ENCODE results near the gene ZNF592. TPM values are rescaled to one million over a fixed set of nuclear protein-coding genes. Genes with fewer than 3 reads are reported as not detected.
"Not testable (repeated sequence)": the region's sequence is repeated elsewhere in the genome, so short reads cannot be mapped to it uniquely, and the experiment has no call there.

ZNF592 gene
- total RNA-seq, 1 experiment from 2014 or later = 49.6 TPM

- Mint-ChIP-seq H3K27me3 (ENCODE audit: unreplicated experiment) (no peaks in the 10 kb centered on the region), H3K27ac (ENCODE audit: unreplicated experiment) (no peak overlapping the region), H3K4me3 (ENCODE audit: low read depth, unreplicated experiment) (no peak overlapping the region), H3K9me3 (ENCODE audit: low read depth, unreplicated experiment) (no peaks in the 10 kb centered on the region), H3K36me3 (ENCODE audit: insufficient read depth, unreplicated experiment) (peaks cover 35% of the 10 kb centered on the region), H3K4me1 (ENCODE audit: low read depth, unreplicated experiment) (peaks cover 32% of the 10 kb centered on the region)
- no peak for TF ChIP-seq CTCF (IDR thresholded peaks at IDR 0.05; ENCODE audit: unreplicated experiment)
- intact Hi-C loops (cut with micrococcal nuclease; ENCODE audit: unreplicated experiment) = no loop called here
- no TSS peak for BruUV-seq (replicated peaks)
- no peak for DNase-seq
- CTCF ChIA-PET = interaction anchor here (0.5 to 1.1 kb wide), 2 partner anchors 16 to 262 kb away, joined by 3 to 7 read pairs; partner anchors contain the start of gene SEC11A
Observed at GRCh38 chr15:84731774-84732173, 16.6 kb upstream of the ZNF592 start.

GRCh38 chr15:84734794-84735479, 13.5 kb upstream of the ZNF592 start:
- BruUV-seq (replicated peaks) = no TSS peak
- Mint-ChIP-seq H3K4me1 (ENCODE audit: low read depth, unreplicated experiment) (peaks cover 39% of the 10 kb centered on the region), H3K36me3 (ENCODE audit: insufficient read depth, unreplicated experiment) (peaks cover 27% of the 10 kb centered on the region), H3K27ac (ENCODE audit: unreplicated experiment) (peak overlapping the region; percentile 96), H3K27me3 (ENCODE audit: unreplicated experiment) (no peaks in the 10 kb centered on the region), H3K9me3 (ENCODE audit: low read depth, unreplicated experiment) (no peaks in the 10 kb centered on the region), H3K4me3 (ENCODE audit: low read depth, unreplicated experiment) (peak overlapping the region; percentile 45)
- CTCF ChIA-PET = interaction anchor here (0.6 to 3.0 kb wide), 17 partner anchors 10 to 962 kb away, joined by 3 to 45 read pairs (median 4); partner anchors contain the start of genes PDE8A, SEC11A and WDR73
- intact Hi-C loops (cut with micrococcal nuclease; ENCODE audit: unreplicated experiment) = loop anchor here (2.0 kb wide), 3 partner anchors 16 to 38 kb away; partner anchors contain the start of gene SEC11A
- no peak for TF ChIP-seq CTCF (IDR thresholded peaks at IDR 0.05; ENCODE audit: unreplicated experiment)
- DNase-seq = peak; percentile 94

- Mint-ChIP-seq H3K4me1 (ENCODE audit: low read depth, unreplicated experiment) (peaks cover 40% of the 10 kb centered on the region), H3K4me3 (ENCODE audit: low read depth, unreplicated experiment) (peak overlapping the region; percentile 45), H3K27ac (ENCODE audit: unreplicated experiment) (peak overlapping the region; percentile 96), H3K36me3 (ENCODE audit: insufficient read depth, unreplicated experiment) (peaks cover 27% of the 10 kb centered on the region)
- DNase-seq = peak; percentile 36
- intact Hi-C loops (cut with micrococcal nuclease; ENCODE audit: unreplicated experiment) = loop anchor here (2.0 kb wide), 3 partner anchors 15 to 39 kb away; partner anchors contain the start of gene SEC11A
- CTCF ChIA-PET = interaction anchor here (0.6 to 3.0 kb wide), 16 partner anchors 11 to 963 kb away, joined by 3 to 45 read pairs (median 4); partner anchors contain the start of genes PDE8A, SEC11A and WDR73
- not testable (repeated sequence) for H3K9me3 Mint-ChIP-seq (ENCODE audit: low read depth, unreplicated experiment); BruUV-seq (replicated peaks); H3K27me3 Mint-ChIP-seq (ENCODE audit: unreplicated experiment)
Observed at GRCh38 chr15:84735480-84736061, 12.8 kb upstream of the ZNF592 start.

- no TSS peak for BruUV-seq (replicated peaks)
- no peak for DNase-seq
- peaks cover 48% of the 10 kb centered on the region for H3K4me1 Mint-ChIP-seq (ENCODE audit: low read depth, unreplicated experiment)
- TF ChIP-seq CTCF (IDR thresholded peaks at IDR 0.05; ENCODE audit: unreplicated experiment) = no peak
- H3K36me3 Mint-ChIP-seq (ENCODE audit: insufficient read depth, unreplicated experiment) = peaks cover 27% of the 10 kb centered on the region
- H3K4me3 Mint-ChIP-seq (ENCODE audit: low read depth, unreplicated experiment) = no peak overlapping the region
- H3K27ac Mint-ChIP-seq (ENCODE audit: unreplicated experiment) = peak overlapping the region; percentile 39
- CTCF ChIA-PET = interaction anchor here (0.7 kb wide), 1 partner anchor 13 kb away, joined by 4 read pairs; no protein-coding TSS in a partner anchor
- no peaks in the 10 kb centered on the region for H3K27me3 Mint-ChIP-seq (ENCODE audit: unreplicated experiment)
- intact Hi-C loops (cut with micrococcal nuclease; ENCODE audit: unreplicated experiment) = no loop called here
- no peaks in the 10 kb centered on the region for H3K9me3 Mint-ChIP-seq (ENCODE audit: low read depth, unreplicated experiment)
Observed at GRCh38 chr15:84736375-84736774, 12.0 kb upstream of the ZNF592 start.
